A673 (cell line): Measurements from ENCODE around the gene R3HDM1. TPM values are rescaled to one million over a fixed set of nuclear protein-coding genes. Genes with fewer than 3 reads are reported as not detected.
A peak's percentile ranks its signal among the peaks of the same experiment; 100 is the strongest.

ENCODE experiments used
- BruUV-seq: library from RNA; stranded (reverse); fragments of 400-500 nt; replicated peaks from 2 replicates; lab custom pipeline; 2021; lab: Mats Ljungman, UMichigan
- CTCF ChIA-PET: fragments of 300-600 bp; sonication (Branson Sonifier 250); formaldehyde crosslinking; loops from one replicate; lab custom pipeline; 2022; ENCODE audit warnings: antibody characterized with exemption; lab: Charles Lee
- POLR2A ChIA-PET: fragments of 300-600 bp; sonication (Branson Sonifier 250); formaldehyde crosslinking; loops from one replicate; lab custom pipeline; 2022; ENCODE audit warnings: antibody characterized with exemption; ENCODE audit not compliant: low non-redundant PET; lab: Charles Lee
- DNase-seq: peaks from one replicate; pipeline ENCODE4 v3.0.0-alpha.2; 2015; ENCODE audit warnings: low spot score
- H3K27ac ChIP-seq: fragments of 200-600 bp; sonication (generic); 2 replicates; pipeline ENCODE4 v1.5.1; 2016; ENCODE audit warnings: mixed run types, low read depth, mild to moderate bottlenecking, mixed read lengths, antibody characterized with exemption, low read length; ENCODE audit not compliant: poor library complexity, severe bottlenecking
- H3K27me3 ChIP-seq: fragments of 200-600 bp; sonication (generic); replicated peaks from 2 replicates; pipeline ENCODE4 v1.6.1; 2017; ENCODE audit warnings: mixed run types, low read depth, mild to moderate bottlenecking, mixed read lengths, antibody characterized with exemption, low read length; ENCODE audit not compliant: insufficient read depth, poor library complexity
- H3K36me3 ChIP-seq: fragments of 200-600 bp; sonication (generic); 2 replicates; pipeline ENCODE4 v1.6.1; 2016; ENCODE audit warnings: mixed run types, mild to moderate bottlenecking, mixed read lengths, antibody characterized with exemption, low read length; ENCODE audit not compliant: insufficient read depth, poor library complexity, severe bottlenecking
- H3K4me1 ChIP-seq: fragments of 200-600 bp; sonication (generic); 2 replicates; pipeline ENCODE4 v1.6.1; 2017; ENCODE audit warnings: mixed run types, mild to moderate bottlenecking, mixed read lengths, antibody characterized with exemption, low read length; ENCODE audit not compliant: insufficient read depth, poor library complexity, severe bottlenecking
- H3K4me3 ChIP-seq: fragments of 200-600 bp; sonication (generic); 2 replicates; pipeline ENCODE4 v1.5.1; 2016; ENCODE audit warnings: low read depth, mixed run types, mild to moderate bottlenecking, mixed read lengths, low read length; ENCODE audit not compliant: poor library complexity, severe bottlenecking
- H3K9me3 ChIP-seq: fragments of 200-600 bp; sonication (generic); 2 replicates; pipeline ENCODE4 v1.6.1; 2016; ENCODE audit warnings: mixed run types, low read depth, mild to moderate bottlenecking, mixed read lengths, antibody characterized with exemption, low read length; ENCODE audit not compliant: poor library complexity, severe bottlenecking
- EZH2 ChIP-seq: fragments of 200-600 bp; sonication (generic); IDR thresholded peaks from 2 replicates; pipeline ENCODE4 v1.6.1; 2017; ENCODE audit warnings: borderline replicate concordance, low read depth, mild to moderate bottlenecking, mixed read lengths, antibody characterized with exemption, low read length; ENCODE audit not compliant: poor library complexity, severe bottlenecking
- intact Hi-C: fragments of 100-400 bp; cut with micrococcal nuclease; formaldehyde crosslinking; loops from one replicate; pipeline ENCODE4 v1.10.0; 2022; ENCODE audit not compliant: unreplicated experiment
- total RNA-seq: library from RNA; stranded (reverse); gene quantifications from 2 replicates; pipeline ENCODE4 v1.2.3, GENCODE V29; 2021
- TF ChIP-seq, protein P1 (sequence below): fragments of 300-800, 200-600 bp; sonication (generic); conservative IDR thresholded peaks from 2 replicates; pipeline ENCODE4 v1.5.1; 2017; ENCODE audit warnings: low read depth, mild to moderate bottlenecking, antibody characterized with exemption, low read length, moderate library complexity, mixed read lengths

R3HDM1 gene
- total RNA-seq, 1 experiment from 2014 or later, result 65.4 TPM

DNA sequence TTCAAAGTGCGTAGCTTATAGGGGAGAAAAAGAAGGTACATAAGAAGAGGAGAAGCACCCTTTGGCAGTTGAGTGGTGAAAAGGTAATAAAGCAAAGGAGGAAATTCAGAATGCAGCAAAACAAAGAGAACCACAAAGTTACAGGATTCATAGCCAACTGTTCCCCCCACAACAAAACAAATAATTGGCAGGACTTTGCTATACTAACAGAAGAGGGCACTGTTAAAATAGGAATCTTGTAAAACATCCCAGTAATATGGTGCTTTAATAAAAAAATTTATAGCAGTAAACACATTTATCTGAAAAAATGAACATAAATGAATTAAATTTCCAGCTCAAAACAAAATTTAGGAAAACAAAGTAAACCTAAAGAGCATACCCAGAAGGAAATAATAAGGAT, 42.3 kb downstream of the R3HDM1 start:
- TF ChIP-seq, protein P1, sequence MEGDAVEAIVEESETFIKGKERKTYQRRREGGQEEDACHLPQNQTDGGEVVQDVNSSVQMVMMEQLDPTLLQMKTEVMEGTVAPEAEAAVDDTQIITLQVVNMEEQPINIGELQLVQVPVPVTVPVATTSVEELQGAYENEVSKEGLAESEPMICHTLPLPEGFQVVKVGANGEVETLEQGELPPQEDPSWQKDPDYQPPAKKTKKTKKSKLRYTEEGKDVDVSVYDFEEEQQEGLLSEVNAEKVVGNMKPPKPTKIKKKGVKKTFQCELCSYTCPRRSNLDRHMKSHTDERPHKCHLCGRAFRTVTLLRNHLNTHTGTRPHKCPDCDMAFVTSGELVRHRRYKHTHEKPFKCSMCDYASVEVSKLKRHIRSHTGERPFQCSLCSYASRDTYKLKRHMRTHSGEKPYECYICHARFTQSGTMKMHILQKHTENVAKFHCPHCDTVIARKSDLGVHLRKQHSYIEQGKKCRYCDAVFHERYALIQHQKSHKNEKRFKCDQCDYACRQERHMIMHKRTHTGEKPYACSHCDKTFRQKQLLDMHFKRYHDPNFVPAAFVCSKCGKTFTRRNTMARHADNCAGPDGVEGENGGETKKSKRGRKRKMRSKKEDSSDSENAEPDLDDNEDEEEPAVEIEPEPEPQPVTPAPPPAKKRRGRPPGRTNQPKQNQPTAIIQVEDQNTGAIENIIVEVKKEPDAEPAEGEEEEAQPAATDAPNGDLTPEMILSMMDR, result peak; percentile 33; the same call in 1 of the 2 replicates
- no peak for TF ChIP-seq EZH2
- intact Hi-C loops, result no loop called here
- Histone ChIP-seq H3K27ac (no peak overlapping the region), H3K9me3 (no peaks in the 10 kb centered on the region), H3K4me3 (no peak overlapping the region), H3K36me3 (no peaks in the 10 kb centered on the region), H3K4me1 (no peaks in the 10 kb centered on the region), H3K27me3 (no peaks in the 10 kb centered on the region)
- no TSS peak for BruUV-seq
- DNase-seq, result no peak
- ChIA-PET POLR2A (no interaction called here), CTCF (no interaction called here)

DNA sequence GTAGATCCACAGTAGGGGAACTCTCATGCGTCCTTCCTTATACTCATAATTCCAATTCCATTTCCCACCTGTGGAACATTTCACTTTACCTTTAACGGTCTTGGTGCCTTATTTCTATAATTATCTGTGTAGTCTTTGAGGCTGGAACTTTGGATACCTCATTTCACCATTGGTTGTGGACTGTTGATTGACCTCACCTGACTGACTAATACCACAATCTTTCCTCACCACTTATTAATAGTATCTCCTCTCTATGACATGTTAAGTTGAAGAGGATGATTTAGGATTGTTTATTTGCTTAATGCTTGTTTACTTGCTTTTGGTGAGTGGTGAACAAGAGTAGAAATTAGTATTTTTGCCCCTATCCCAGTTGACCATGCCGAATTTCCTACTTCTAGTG, 50.0 kb downstream of the R3HDM1 start:
- CTCF ChIA-PET, result no interaction called here

DNA sequence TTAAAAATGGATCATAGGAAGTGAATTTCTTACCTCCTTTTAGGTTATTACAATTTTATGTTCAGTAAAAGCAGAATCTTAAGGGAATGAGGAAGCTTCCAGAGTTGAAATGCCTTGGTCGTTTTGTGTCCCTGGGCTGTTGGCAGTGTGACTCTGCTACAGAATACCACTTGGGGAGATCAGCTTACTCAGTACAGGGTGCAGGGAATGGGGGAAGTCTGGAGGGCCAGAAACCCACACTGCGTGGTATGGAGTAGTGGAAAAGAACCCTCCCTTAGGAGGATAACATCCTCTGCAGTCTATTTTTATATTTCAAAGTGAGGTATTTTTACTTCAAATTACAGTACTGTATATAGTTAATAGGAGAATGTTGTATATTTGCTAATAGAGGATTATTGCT, 51.1 kb downstream of the R3HDM1 start:
- H3K4me3 ChIP-seq, result no peak overlapping the region
- H3K36me3 ChIP-seq, result no peaks in the 10 kb centered on the region
- peaks cover 16% of the 10 kb centered on the region for H3K4me1 ChIP-seq
- BruUV-seq, result no TSS peak
- H3K9me3 ChIP-seq, result no peaks in the 10 kb centered on the region
- no peak for DNase-seq
- POLR2A ChIA-PET, result no interaction called here
- no peak for TF ChIP-seq EZH2
- TF ChIP-seq, protein P1, result no peak
- H3K27ac ChIP-seq, result no peak overlapping the region
- CTCF ChIA-PET, result no interaction called here
- intact Hi-C loops, result no loop called here
- no peaks in the 10 kb centered on the region for H3K27me3 ChIP-seq

More for the DNA sequence above, 50.0 kb downstream of the R3HDM1 start:
- POLR2A ChIA-PET, result no interaction called here
- Histone ChIP-seq H3K36me3 (no peaks in the 10 kb centered on the region), H3K4me1 (peaks cover 11% of the 10 kb centered on the region), H3K27ac (no peak overlapping the region), H3K4me3 (no peak overlapping the region), H3K27me3 (no peaks in the 10 kb centered on the region), H3K9me3 (no peaks in the 10 kb centered on the region)
- no peak for DNase-seq
- no peak for TF ChIP-seq EZH2
- TF ChIP-seq, protein P1, result no peak
- intact Hi-C loops, result no loop called here
- no TSS peak for BruUV-seq
